GM23338 (cell line): ENCODE results near the gene MATR3.

ENCODE experiments used
- CTCF ChIP-seq, 2 experiments: fragments of 200-600 bp in 1 of 2; sonication (generic) in 1 of 2; conservative IDR thresholded peaks; 2 replicates each; pipeline versions ENCODE4 v1.5.1 to v1.6.1; 2016 to 2017; ENCODE audit warnings: antibody characterized with exemption in 2 of 2, low read depth in 2 of 2, mild to moderate bottlenecking in 2 of 2, moderate library complexity in 1 of 2
- EZH2 ChIP-seq: fragments of 200-600 bp; sonication (generic); IDR thresholded peaks from one replicate; pipeline ENCODE4 v1.8.0; 2017; ENCODE audit warnings: antibody characterized with exemption, mild to moderate bottlenecking, low read depth; ENCODE audit not compliant: unreplicated experiment
- EZH2phosphoT487 ChIP-seq: fragments of 200-600 bp; sonication (generic); IDR thresholded peaks from one replicate; pipeline ENCODE4 v1.8.1; 2018; ENCODE audit warnings: antibody characterized with exemption; ENCODE audit not compliant: unreplicated experiment

GRCh38 chr5:139314276-139314675 is 20.7 kb downstream of the MATR3 start:
- TF ChIP-seq CTCF (conservative IDR thresholded peaks at IDR 0.05; ENCODE audit: low read depth in 2 of 2): no peak
- no peak for TF ChIP-seq EZH2phosphoT487
- no peak for TF ChIP-seq EZH2
